Astrocyte (in vitro differentiated cells and primary cell): ENCODE measurements around the gene RABGAP1L. TPM values are rescaled to one million over a fixed set of nuclear protein-coding genes. Genes with fewer than 3 reads are reported as not detected.
"Not testable (repeated sequence)": the region's sequence is repeated elsewhere in the genome, so short reads cannot be mapped to it uniquely, and the experiment has no call there.

Experiments used
- DNase-seq: peaks from one replicate; pipeline ENCODE4 v3.0.0-alpha.2; 2010; ENCODE audit warnings: low read depth
- FAIRE-seq: peaks from 2 replicates; lab custom pipeline; 2011; peaks lifted over from hg19 to GRCh38; lab: Jason Lieb, UNC
- H2AFZ ChIP-seq: 2 replicates; pipeline ENCODE4 v1.6.0; 2012; ENCODE audit warnings: low read depth, low read length, inconsistent platforms
- H3K27ac ChIP-seq: 2 replicates; pipeline ENCODE4 v1.5.1; 2011; ENCODE audit warnings: low read depth, low read length, inconsistent platforms
- H3K27me3 ChIP-seq: 2 replicates; pipeline ENCODE4 v1.6.0; 2011; ENCODE audit warnings: low read length, inconsistent platforms; ENCODE audit not compliant: insufficient read depth
- H3K36me3 ChIP-seq: 2 replicates; pipeline ENCODE4 v1.5.1; 2011; ENCODE audit warnings: low read length, inconsistent platforms; ENCODE audit not compliant: insufficient read depth
- H3K4me1 ChIP-seq: 2 replicates; pipeline ENCODE4 v1.5.1; 2011; ENCODE audit warnings: low read length, inconsistent platforms; ENCODE audit not compliant: insufficient read depth
- H3K4me2 ChIP-seq: 2 replicates; pipeline ENCODE4 v1.6.0; 2012; ENCODE audit warnings: low read length, inconsistent platforms
- H3K4me3 ChIP-seq: 2 replicates; pipeline ENCODE4 v1.5.1; 2011; ENCODE audit warnings: low read depth, mild to moderate bottlenecking, low read length, inconsistent platforms; ENCODE audit not compliant: insufficient read depth
- H3K79me2 ChIP-seq: 2 replicates; pipeline ENCODE4 v1.6.0; 2012; ENCODE audit warnings: mild to moderate bottlenecking, low read length, inconsistent platforms; ENCODE audit not compliant: insufficient read depth
- H3K9ac ChIP-seq: 2 replicates; pipeline ENCODE4 v1.6.0; 2012; ENCODE audit warnings: mild to moderate bottlenecking, low read length, inconsistent platforms
- H3K9me3 ChIP-seq: 2 replicates; pipeline ENCODE4 v1.5.1; 2012; ENCODE audit warnings: low read depth, mild to moderate bottlenecking, low read length, inconsistent platforms; ENCODE audit not compliant: insufficient read depth
- H4K20me1 ChIP-seq: 2 replicates; pipeline ENCODE4 v1.6.0; 2012; ENCODE audit warnings: low read length, inconsistent platforms; ENCODE audit not compliant: insufficient read depth
- H3K27ac Mint-ChIP-seq: one replicate; pipeline ENCODE4 v1.8.0; 2021; ENCODE audit warnings: mild to moderate bottlenecking, mixed read lengths; ENCODE audit not compliant: unreplicated experiment
- H3K27me3 Mint-ChIP-seq: one replicate; pipeline ENCODE4 v1.8.0; 2021; ENCODE audit warnings: low read depth, mixed read lengths; ENCODE audit not compliant: unreplicated experiment
- H3K36me3 Mint-ChIP-seq: one replicate; pipeline ENCODE4 v1.8.0; 2021; ENCODE audit warnings: low read depth, mixed read lengths; ENCODE audit not compliant: unreplicated experiment
- H3K4me1 Mint-ChIP-seq: one replicate; pipeline ENCODE4 v1.8.0; 2021; ENCODE audit warnings: low read depth, mixed read lengths; ENCODE audit not compliant: unreplicated experiment
- H3K4me3 Mint-ChIP-seq: one replicate; pipeline ENCODE4 v1.8.0; 2021; ENCODE audit warnings: mild to moderate bottlenecking, moderate library complexity, mixed read lengths; ENCODE audit not compliant: unreplicated experiment
- H3K9me3 Mint-ChIP-seq: one replicate; pipeline ENCODE4 v1.8.0; 2021; ENCODE audit warnings: mild to moderate bottlenecking, mixed read lengths; ENCODE audit not compliant: unreplicated experiment
- EZH2 ChIP-seq: IDR thresholded peaks from 2 replicates; pipeline ENCODE4 v1.6.1; 2012; ENCODE audit warnings: mild to moderate bottlenecking, low read length, inconsistent platforms; ENCODE audit not compliant: insufficient read depth
- total RNA-seq: library from RNA; stranded (reverse); gene quantifications from 2 replicates; pipeline ENCODE4 v1.2.1, GENCODE V29; 2021
- TF ChIP-seq, protein P1 (sequence below): IDR thresholded peaks from 2 replicates; pipeline ENCODE4 v1.5.1; 2011; ENCODE audit warnings: low read depth, mild to moderate bottlenecking, inconsistent platforms, low read length, moderate library complexity; ENCODE audit not compliant: insufficient read depth

Gene RABGAP1L
- total RNA-seq, 1 donor from 2014 or later = 40.2 TPM

DNA sequence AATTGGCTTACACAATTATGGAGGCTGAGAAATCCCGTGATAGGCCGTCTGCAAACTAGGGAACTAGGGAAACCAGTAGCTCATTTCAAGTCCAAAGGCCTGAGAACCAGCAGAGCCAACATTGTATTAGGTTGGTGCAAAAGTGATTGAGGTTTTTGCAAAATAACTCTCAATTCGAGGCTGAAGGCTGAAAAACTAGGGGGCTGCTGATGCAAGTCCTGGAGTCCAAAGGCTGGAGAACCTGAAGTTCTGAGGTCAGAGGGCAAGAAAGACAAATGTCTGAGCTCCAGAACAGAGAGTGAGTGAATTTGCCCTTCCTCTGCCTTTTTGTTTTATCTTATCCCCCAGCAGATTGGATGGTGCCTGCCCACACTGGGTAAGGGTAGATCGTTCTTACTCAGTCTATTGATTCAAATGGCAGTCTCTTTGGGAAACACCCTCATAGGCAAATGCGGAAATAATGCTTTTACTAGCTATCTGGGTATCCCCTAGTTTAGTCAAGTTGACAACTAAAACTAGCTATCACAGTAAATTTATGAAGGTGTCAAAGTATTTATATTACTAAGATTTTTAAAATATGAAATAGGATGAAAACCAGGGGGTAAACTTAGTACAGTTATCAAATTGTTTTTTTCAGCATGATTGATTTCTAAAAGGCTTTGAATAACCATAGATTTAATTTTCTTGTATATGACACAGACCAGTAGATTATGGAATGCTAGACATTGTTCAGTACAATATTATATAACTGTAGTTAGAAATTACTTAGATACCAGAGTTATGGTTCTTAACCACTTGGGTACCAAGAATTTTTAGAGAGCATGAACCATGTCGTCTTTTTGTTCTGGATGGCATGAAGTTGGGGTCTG is 15.4 kb downstream of the RABGAP1L start:
- Histone ChIP-seq H3K9ac (no peak overlapping the region), H3K4me3 (no peak overlapping the region), H3K27me3 (no peaks in the 10 kb centered on the region), H3K36me3 (no peaks in the 10 kb centered on the region), H2AFZ (no peak overlapping the region), H3K4me1 (no peaks in the 10 kb centered on the region), H3K27ac (no peak overlapping the region), H3K9me3 (no peaks in the 10 kb centered on the region), H3K79me2 (peaks cover 14% of the 10 kb centered on the region), H3K4me2 (no peak overlapping the region), H4K20me1 (peaks cover 5% of the 10 kb centered on the region)
- DNase-seq = no peak
- Mint-ChIP-seq H3K9me3 (peaks cover 4% of the 10 kb centered on the region), H3K4me3 (no peak overlapping the region), H3K4me1 (no peaks in the 10 kb centered on the region), H3K27ac (no peak overlapping the region), H3K36me3 (no peaks in the 10 kb centered on the region), H3K27me3 (no peaks in the 10 kb centered on the region)
- FAIRE-seq = no peak
- no peak for TF ChIP-seq EZH2
- TF ChIP-seq, protein P1, sequence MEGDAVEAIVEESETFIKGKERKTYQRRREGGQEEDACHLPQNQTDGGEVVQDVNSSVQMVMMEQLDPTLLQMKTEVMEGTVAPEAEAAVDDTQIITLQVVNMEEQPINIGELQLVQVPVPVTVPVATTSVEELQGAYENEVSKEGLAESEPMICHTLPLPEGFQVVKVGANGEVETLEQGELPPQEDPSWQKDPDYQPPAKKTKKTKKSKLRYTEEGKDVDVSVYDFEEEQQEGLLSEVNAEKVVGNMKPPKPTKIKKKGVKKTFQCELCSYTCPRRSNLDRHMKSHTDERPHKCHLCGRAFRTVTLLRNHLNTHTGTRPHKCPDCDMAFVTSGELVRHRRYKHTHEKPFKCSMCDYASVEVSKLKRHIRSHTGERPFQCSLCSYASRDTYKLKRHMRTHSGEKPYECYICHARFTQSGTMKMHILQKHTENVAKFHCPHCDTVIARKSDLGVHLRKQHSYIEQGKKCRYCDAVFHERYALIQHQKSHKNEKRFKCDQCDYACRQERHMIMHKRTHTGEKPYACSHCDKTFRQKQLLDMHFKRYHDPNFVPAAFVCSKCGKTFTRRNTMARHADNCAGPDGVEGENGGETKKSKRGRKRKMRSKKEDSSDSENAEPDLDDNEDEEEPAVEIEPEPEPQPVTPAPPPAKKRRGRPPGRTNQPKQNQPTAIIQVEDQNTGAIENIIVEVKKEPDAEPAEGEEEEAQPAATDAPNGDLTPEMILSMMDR = no peak

DNA sequence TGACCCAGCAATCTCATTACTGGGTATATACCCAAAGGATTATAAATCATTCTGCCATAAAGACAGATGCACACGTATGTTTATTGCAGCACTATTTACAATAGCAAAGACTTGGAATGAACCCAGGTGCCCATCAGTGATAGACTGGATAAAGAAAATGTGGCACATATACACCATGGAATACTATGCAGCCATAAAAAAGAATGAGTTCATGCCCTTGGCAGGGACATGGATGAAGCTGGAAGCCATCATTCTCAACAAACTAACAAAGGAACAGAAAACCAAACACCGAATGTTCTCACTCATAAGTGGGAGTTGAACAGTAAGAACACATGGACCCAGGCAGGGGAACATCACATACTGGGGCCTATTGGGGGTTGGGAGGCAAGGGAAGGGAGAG is 19.1 kb downstream of the RABGAP1L start:
- not testable (repeated sequence) for H3K9ac ChIP-seq, H3K9me3 Mint-ChIP-seq, H3K4me3 Mint-ChIP-seq, H3K4me1 ChIP-seq, H3K27me3 ChIP-seq, FAIRE-seq, H3K36me3 ChIP-seq, H3K4me1 Mint-ChIP-seq, DNase-seq, H3K27ac Mint-ChIP-seq, H3K27me3 Mint-ChIP-seq, H2AFZ ChIP-seq, H3K4me2 ChIP-seq, H3K36me3 Mint-ChIP-seq, H3K9me3 ChIP-seq, H3K27ac ChIP-seq, H3K4me3 ChIP-seq
- Histone ChIP-seq H4K20me1 (peaks cover 12% of the 10 kb centered on the region), H3K79me2 (peaks cover 12% of the 10 kb centered on the region)

DNA sequence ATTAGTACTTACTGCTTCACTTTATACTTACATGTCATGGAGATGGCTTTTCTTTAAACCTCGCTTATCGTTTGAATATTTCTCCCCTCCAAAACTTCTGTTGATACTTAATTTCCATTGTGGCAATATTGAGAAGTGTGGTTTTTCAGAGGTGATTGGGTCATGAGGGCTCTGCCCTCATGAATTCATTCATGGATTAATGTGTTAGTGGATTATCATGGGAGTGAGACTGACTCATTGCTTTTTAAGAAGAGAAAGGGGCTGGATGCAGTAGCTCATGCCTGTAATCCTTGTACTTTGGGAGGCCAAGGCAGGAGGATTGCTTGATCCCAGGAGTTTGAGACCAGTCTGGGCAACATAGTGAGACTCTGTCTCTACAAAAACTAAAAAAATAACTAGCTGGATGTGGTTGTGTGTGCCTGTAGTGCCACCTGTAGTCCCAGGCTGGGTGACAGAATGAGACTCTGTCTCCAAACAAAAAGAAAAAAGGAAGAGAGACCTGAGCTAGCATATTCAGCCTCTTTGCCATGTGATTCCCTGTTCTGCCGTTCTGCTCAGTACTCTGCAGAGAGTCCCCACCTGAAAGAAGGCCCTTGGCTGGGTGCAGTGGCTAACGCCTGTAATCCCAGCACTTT is 30.2 kb downstream of the RABGAP1L start:
- H3K4me3 ChIP-seq = no peak overlapping the region
- no peak overlapping the region for H3K4me3 Mint-ChIP-seq
- no peak for FAIRE-seq

More for the DNA sequence above, 30.2 kb downstream of the RABGAP1L start:
- no peak overlapping the region for H3K27ac ChIP-seq
- no peak for DNase-seq
- H3K36me3 Mint-ChIP-seq = peaks cover 4% of the 10 kb centered on the region
- H3K36me3 ChIP-seq = no peaks in the 10 kb centered on the region
- H3K9ac ChIP-seq = no peak overlapping the region
- H3K4me2 ChIP-seq = no peak overlapping the region
- H2AFZ ChIP-seq = no peak overlapping the region
- no peaks in the 10 kb centered on the region for H3K27me3 ChIP-seq
- peaks cover 17% of the 10 kb centered on the region for H4K20me1 ChIP-seq
- H3K9me3 ChIP-seq = peaks cover 3% of the 10 kb centered on the region
- peaks cover 5% of the 10 kb centered on the region for H3K4me1 Mint-ChIP-seq
- no peak overlapping the region for H3K27ac Mint-ChIP-seq
- peaks cover 32% of the 10 kb centered on the region for H3K79me2 ChIP-seq
- H3K27me3 Mint-ChIP-seq = no peaks in the 10 kb centered on the region
- no peaks in the 10 kb centered on the region for H3K4me1 ChIP-seq
- TF ChIP-seq, protein P1 = no peak
- TF ChIP-seq EZH2 = no peak
- H3K9me3 Mint-ChIP-seq = peaks cover 3% of the 10 kb centered on the region
